Omental fat pad (tissue), 4 donors: ENCODE measurements around the gene IFI35. TPM values are rescaled to one million over a fixed set of nuclear protein-coding genes. Genes with fewer than 3 reads are reported as not detected.

Experiments
- ATAC-seq: fragments of 150-250 bp; one replicate; pipeline ENCODE4 v1.9.1; 2016; ENCODE audit warnings: mild to moderate bottlenecking, moderate library complexity; ENCODE audit not compliant: low FRiP score
- DNase-seq: peaks from one replicate; pipeline ENCODE4 v3.0.0-alpha.2; 2019; ENCODE audit warnings: low spot score
- CTCF ChIP-seq, 3 donors: fragments of 450-650 bp; IDR thresholded peaks; one replicate each; pipeline ENCODE4 v1.5.1; 2016 to 2017; ENCODE audit warnings: antibody characterized with exemption in 3 of 3, mild to moderate bottlenecking in 3 of 3, moderate library complexity in 2 of 3
- total RNA-seq, 4 donors: library from RNA; depleted of rRNA; stranded (reverse); fragments of >200 nt; gene quantifications; one replicate each; pipeline ENCODE4 v1.1.0, GENCODE V29; 2016

IFI35 gene
- total RNA-seq, 4 donors from 2014 or later: 29.1 to 108 (median 34.4) TPM

- ATAC-seq: no peak
- no peak for TF ChIP-seq CTCF (IDR thresholded peaks at IDR 0.05)
- no peak for DNase-seq
These were observed 12.8 kb downstream of the IFI35 start for GRCh38 chr17:43019418-43019817.

GRCh38 chr17:43020030-43020621, 13.5 kb downstream of the IFI35 start:
- ATAC-seq (no peak), DNase-seq (no peak)
- no peak for TF ChIP-seq CTCF (IDR thresholded peaks at IDR 0.05)

DNA sequence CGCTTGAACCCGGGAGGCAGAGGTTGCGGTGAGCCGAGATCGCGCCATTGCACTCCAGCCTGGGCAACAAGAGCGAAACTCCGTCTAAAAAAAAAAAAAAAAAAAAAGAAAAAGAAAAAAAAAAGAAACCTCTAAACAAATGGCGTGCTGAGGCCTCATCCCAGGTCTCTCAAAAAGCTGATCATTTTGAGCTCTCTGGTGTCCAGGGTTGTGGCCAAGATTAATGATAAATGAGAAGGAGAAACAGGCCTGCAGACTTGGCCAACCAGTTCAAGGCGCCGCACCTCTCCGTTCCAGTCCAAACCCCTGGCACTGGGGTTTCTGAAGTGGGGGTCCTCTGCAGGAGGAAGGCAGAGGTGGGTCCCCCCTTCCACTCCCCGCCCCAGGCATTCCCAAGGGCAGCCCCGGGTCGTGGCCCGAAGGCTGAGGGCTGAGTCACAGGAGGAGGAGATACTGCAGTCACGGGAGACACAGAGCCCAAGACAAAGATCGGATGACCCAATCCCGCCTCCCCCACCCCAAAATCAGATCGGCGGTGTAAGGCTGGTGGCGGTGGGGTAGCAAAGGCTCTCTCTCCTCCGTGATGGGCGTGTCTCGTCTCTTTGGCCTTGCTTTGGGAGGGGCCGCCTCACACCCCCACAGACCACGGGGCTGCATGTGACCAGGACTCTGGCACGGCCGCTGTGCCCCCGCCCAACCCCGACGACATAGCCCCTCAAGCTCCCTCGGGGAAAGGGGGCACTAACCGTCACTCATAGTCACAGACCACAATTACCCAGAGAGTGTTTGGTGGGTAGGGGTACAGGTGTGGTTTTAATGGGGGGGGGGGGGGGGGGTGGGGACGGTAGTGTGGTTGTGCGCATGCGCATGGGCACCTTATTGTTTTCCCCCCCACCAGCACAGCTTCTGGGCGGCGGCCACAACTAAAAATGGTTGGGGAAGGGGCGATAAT, 14.5 kb downstream of the IFI35 start:
- DNase-seq (peak; percentile 60), ATAC-seq (peak; percentile 51)
- TF ChIP-seq CTCF (IDR thresholded peaks at IDR 0.05): no peak

DNA sequence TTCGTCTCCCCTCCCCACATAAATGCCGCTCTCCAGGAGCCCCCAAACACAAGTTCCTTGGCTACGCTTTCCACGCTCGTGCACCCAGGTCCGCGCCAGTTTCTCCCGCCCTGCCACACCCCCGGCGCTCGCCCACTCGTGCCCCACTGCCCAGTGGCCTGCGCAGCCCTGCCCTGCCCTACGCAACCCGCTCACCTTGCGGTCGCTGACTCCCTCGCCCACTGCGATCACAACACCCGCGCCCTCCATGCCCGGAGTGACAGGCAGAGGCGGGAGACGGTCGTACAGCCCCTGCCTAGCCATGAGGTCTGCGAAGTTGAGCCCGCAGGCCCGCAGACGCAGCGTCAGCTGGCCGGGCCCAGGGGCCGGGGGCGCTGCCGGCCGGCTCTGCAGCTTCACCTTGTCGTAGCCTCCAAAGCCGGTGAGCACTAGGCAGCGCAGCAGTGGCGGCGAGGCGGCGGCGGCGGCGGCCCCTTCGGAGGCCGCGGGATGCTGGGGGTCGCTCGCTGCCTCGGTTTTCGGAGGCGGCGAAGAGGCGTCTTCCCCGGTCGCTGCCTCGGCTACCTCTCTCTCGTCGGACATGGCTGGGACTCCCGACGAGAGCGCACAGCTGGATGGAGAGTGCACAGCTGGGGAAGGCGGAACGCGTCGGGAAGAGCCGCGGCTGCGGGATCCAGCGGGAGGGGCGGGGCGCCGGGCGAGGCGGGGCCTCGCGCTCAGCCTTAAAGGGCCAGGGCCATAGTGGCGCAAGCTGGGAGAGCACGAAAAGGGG, 15.3 kb downstream of the IFI35 start, which contains the start of gene VAT1:
Gene VAT1, minus strand, starts transcription at position 645 of the 772 bp plus-strand sequence. Its CDS starts 63 bp downstream, at position 582.
- ATAC-seq: peak; percentile 53
- peak; percentile 45 for DNase-seq
- no peak for TF ChIP-seq CTCF (IDR thresholded peaks at IDR 0.05)

DNA sequence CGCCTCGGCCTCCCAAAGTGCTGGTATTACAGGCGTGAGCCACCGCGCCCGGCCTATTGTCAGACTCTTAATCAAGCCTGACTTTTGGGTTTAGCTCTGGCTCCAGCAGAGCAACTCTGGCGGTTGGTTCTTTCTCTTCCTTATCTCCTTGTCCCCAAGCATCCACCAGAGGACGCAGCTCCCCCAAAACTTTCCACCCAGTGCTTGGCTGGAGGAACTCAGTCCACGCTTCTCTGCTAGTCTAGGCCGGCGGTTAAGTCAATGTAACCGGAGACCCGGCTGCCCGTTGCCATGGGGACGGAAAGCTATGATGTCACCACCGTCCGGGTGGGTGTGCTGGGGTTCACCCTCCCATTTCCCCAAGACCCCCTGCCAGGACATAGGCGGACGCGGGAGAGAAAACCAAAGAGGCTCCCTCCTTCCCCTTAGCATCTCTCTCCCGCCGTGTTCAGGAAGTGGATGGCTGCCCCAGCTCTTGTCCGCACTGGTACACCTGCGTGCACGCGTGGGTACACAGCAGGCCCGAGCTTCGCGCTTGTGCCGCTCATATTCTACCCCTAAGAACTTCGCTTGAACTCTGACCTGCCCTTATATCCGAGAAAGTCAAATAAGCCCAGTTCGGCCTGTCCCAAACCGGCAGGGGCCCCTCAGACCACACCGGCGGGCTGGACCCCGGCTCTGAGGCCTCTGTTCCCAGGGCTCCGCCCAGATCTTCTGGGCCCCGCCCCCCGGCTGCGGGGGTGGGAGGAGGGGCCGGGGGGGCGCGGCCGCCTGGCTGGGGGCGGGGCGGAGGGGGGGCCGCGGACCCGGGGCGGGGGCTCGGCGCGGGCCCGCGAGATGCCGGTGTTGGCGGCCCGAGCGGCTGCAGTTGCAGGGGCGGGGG, 18.1 kb downstream of the IFI35 start, which contains the start of gene RND2:
Gene RND2, plus strand, starts transcription at position 825 of the 883 bp plus-strand sequence. CDS start 117 bp downstream, outside the sequence.
- peak in 1 of 3 donors; percentile 7 for TF ChIP-seq CTCF (IDR thresholded peaks at IDR 0.05)
- peak; percentile 59 for ATAC-seq
- DNase-seq: peak; percentile 75

DNA sequence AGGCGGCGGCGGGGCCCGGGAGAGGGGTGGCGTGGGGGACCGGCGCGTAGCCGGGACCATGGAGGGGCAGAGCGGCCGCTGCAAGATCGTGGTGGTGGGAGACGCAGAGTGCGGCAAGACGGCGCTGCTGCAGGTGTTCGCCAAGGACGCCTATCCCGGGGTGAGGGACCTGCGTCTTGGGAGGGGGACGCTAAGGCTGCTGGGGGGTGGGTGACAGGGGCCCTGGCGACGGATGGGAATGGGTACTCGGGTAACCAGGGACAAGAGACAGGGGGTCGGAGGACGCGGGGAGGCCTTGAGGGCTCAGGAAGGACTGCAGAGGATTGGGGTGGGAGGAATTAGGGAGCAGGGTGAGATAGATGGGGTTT, 18.7 kb downstream of the IFI35 start:
- TF ChIP-seq CTCF (IDR thresholded peaks at IDR 0.05): no peak
- DNase-seq (no peak), ATAC-seq (no peak)
